OCI-LY3 (cell line): ENCODE data around the gene BFSP1.

Experiments
- H2AFZ ChIP-seq: fragments of 200-600, 300-600 bp; shearing (Covaris generic); 2 replicates; pipeline ENCODE4 v1.6.0; 2014; ENCODE audit warnings: antibody characterized with exemption, low read depth, low read length
- H3K27ac ChIP-seq: fragments of 200-600, 300-600 bp; sonication (generic); 2 replicates; pipeline ENCODE4 v1.5.1; 2014; ENCODE audit warnings: mild to moderate bottlenecking, low read length, moderate library complexity, mixed read lengths
- H3K27me3 ChIP-seq: fragments of 200-600, 300-600 bp; sonication (generic); 2 replicates; pipeline ENCODE4 v1.6.1; 2014; ENCODE audit warnings: low read depth, low read length, mixed read lengths
- H3K36me3 ChIP-seq: fragments of 200-600, 300-600 bp; sonication (generic); replicated peaks from 2 replicates; pipeline ENCODE3; 2014; ENCODE audit warnings: low read depth, low read length, mixed read lengths
- H3K4me1 ChIP-seq: fragments of 300-600, 200-600 bp; sonication (generic); 2 replicates; pipeline ENCODE4 v1.6.1; 2014; ENCODE audit warnings: low read length, mixed read lengths
- H3K4me2 ChIP-seq: fragments of 200-600, 300-600 bp; sonication (generic); 2 replicates; pipeline ENCODE4 v1.6.1; 2014; ENCODE audit warnings: low read length, mixed read lengths
- H3K4me3 ChIP-seq: fragments of 300-600, 200-600 bp; sonication (generic); 2 replicates; pipeline ENCODE4 v1.5.1; 2014; ENCODE audit warnings: antibody characterized with exemption, mild to moderate bottlenecking, low read length, moderate library complexity
- H3K79me2 ChIP-seq: fragments of 300-600, 200-600 bp; shearing (Covaris generic); 2 replicates; pipeline ENCODE4 v1.6.1; 2014; ENCODE audit warnings: mild to moderate bottlenecking, low read length, mixed read lengths
- H3K9ac ChIP-seq: fragments of 300-600, 200-600 bp; shearing (Covaris generic); 2 replicates; pipeline ENCODE4 v1.6.0; 2014; ENCODE audit warnings: mild to moderate bottlenecking, low read length, moderate library complexity
- H3K9me3 ChIP-seq: fragments of 200-600, 300-600 bp; shearing (Covaris generic); 2 replicates; pipeline ENCODE4 v1.6.1; 2014; ENCODE audit warnings: low read length, mixed read lengths; ENCODE audit not compliant: insufficient read depth
- H4K20me1 ChIP-seq: fragments of 200-600, 300-600 bp; sonication (generic); 2 replicates; pipeline ENCODE4 v1.6.1; 2016; ENCODE audit warnings: low read length, mixed read lengths; ENCODE audit not compliant: insufficient read depth
- EZH2phosphoT487 ChIP-seq: fragments of 200-600 bp; shearing (Covaris generic); IDR thresholded peaks from 2 replicates; pipeline ENCODE4 v1.6.1; 2018; ENCODE audit warnings: antibody characterized with exemption, mixed run types, low read depth
- TF ChIP-seq, protein P1 (sequence below): fragments of 200-600, 300-600 bp; sonication (generic); IDR thresholded peaks from 2 replicates; pipeline ENCODE4 v1.5.1; 2014; ENCODE audit warnings: antibody characterized with exemption, low read length, low read depth

Gene BFSP1

DNA sequence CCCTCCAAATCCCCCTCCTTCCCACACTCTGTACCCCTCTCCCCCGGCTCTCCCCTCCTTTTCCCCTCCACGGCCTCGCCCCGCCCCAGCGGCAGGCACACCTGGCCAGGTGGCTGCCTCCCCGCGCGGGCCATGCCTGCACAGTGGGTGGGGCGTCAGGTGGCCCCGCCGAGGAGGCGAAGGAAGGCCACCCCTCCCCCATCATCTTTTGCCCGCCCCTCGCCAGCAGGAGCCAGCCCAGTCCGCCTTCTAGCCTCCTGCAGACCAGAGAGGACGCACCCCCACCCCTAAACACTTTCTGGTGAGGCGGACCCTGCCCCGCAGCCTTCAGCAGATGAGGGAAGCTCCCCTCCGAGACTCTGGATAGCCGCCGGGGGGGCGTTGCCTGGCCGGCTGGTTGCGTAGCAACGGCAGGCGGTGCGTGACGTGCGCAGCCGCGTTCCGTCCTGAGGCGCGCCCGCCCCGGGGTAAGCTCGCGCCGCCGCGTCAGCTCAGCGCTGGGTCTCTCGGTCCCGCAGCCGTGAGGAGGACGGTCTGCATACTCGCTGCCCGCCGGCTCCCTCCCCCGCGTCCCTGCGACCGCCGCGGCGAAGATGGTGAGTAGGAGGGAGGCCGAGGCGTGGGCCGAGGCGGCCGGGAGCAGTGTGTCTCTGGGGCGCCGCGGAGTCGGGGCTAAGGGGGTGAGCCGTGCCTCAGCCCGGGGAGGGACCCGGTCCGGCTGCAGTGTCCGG, 38.6 kb upstream of the BFSP1 start, which contains the start of gene DSTN:
TSS of gene DSTN (plus strand) at position 460 of the 731 bp plus-strand sequence. CDS start at position 594, 134 bp downstream.
- Histone ChIP-seq H3K4me1 (peaks cover 28% of the 10 kb centered on the region), H3K79me2 (peaks cover 46% of the 10 kb centered on the region), H3K9me3 (peaks cover 7% of the 10 kb centered on the region; the same call in 1 of the 2 replicates), H3K9ac (peak within 1 kb of the TSS; percentile 90), H3K27me3 (peaks cover 21% of the 10 kb centered on the region), H4K20me1 (peaks cover 25% of the 10 kb centered on the region), H3K27ac (peak within 1 kb of the TSS; percentile 87), H3K4me2 (peak within 1 kb of the TSS; percentile 90), H3K36me3 (peaks cover 18% of the 10 kb centered on the region), H3K4me3 (peak within 1 kb of the TSS; percentile 82), H2AFZ (peak within 1 kb of the TSS; percentile 83)
- TF ChIP-seq EZH2phosphoT487, result no peak
- TF ChIP-seq, protein P1, sequence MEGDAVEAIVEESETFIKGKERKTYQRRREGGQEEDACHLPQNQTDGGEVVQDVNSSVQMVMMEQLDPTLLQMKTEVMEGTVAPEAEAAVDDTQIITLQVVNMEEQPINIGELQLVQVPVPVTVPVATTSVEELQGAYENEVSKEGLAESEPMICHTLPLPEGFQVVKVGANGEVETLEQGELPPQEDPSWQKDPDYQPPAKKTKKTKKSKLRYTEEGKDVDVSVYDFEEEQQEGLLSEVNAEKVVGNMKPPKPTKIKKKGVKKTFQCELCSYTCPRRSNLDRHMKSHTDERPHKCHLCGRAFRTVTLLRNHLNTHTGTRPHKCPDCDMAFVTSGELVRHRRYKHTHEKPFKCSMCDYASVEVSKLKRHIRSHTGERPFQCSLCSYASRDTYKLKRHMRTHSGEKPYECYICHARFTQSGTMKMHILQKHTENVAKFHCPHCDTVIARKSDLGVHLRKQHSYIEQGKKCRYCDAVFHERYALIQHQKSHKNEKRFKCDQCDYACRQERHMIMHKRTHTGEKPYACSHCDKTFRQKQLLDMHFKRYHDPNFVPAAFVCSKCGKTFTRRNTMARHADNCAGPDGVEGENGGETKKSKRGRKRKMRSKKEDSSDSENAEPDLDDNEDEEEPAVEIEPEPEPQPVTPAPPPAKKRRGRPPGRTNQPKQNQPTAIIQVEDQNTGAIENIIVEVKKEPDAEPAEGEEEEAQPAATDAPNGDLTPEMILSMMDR, result no peak

DNA sequence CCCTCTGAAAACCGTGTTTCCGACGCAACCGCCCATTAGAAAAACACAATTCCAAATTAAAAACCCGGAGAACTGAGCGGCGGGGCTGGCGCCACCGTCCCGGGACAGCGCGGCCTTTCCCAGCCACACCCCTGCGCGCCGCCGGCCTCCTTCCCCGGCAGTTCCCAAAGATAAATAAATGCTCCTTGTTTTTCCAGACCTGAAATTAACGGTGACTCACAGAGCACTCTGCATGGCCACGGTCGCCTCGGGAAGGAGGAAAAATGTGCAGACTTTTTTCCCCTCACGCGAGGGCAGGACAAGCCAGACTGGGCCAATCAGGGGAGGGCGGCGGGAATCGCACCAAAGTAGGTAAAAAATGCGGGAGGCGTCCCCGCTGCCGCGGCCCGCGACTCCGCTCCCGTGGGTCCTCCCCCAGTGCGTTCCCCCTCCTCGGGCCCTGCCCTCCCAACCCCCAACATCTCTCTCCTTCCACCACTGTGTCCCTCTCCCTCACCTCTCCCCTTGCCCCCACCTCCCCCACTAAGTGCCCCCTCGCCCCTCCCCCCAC, 37.9 kb upstream of the BFSP1 start:
- H3K4me1 ChIP-seq, result peaks cover 28% of the 10 kb centered on the region
- peaks cover 25% of the 10 kb centered on the region for H3K27me3 ChIP-seq
- H3K4me3 ChIP-seq, result peak overlapping the region; percentile 82
- peaks cover 7% of the 10 kb centered on the region; the same call in 1 of the 2 replicates for H3K9me3 ChIP-seq
- TF ChIP-seq EZH2phosphoT487, result no peak
- TF ChIP-seq, protein P1, result no peak
- H2AFZ ChIP-seq, result no peak overlapping the region; the same call in 1 of the 2 replicates
- peaks cover 15% of the 10 kb centered on the region for H3K36me3 ChIP-seq
- H3K27ac ChIP-seq, result no peak overlapping the region
- H4K20me1 ChIP-seq, result peaks cover 20% of the 10 kb centered on the region
- peak overlapping the region; percentile 90 for H3K4me2 ChIP-seq
- peak overlapping the region; percentile 3; the same call in 1 of the 2 replicates for H3K9ac ChIP-seq
- H3K79me2 ChIP-seq, result peaks cover 40% of the 10 kb centered on the region

DNA sequence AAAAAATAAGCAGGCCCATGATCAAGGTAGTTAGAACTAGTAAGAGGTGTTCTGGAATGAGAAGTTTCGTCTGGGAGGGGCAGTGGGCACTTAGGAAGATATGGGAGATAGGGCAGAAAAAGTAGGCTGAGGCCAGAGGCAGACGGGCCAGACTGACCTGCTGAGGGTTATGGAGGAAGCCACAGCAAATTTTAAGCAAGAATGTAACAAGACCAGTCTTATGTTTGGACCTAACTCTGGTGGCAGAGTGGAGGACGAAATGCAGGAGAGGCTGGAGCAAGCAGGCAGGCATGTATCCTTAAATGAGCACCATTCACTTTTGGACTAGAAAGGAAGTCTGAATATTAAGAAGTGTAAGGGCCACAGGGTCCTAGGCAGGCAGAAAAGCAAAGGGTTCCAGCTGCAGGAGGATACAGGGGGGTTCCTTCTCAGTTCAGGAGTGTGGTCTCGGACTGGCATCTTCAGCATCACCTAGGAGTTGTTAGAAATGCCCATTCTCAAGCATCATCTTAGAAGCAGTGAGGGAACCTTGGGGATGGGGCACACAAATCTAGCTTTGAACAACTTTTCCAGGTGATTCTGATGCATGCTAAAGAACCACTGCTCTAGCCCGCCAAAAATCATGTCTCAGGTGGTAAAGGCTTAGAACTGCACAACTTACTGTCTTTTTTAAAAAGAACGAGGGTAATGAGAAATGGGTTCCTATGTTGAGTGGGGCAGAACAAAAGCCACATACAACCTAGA, 37.0 kb upstream of the BFSP1 start:
- Histone ChIP-seq H3K9me3 (peaks cover 7% of the 10 kb centered on the region; the same call in 1 of the 2 replicates), H3K36me3 (peaks cover 9% of the 10 kb centered on the region), H3K9ac (no peak overlapping the region), H3K79me2 (peaks cover 32% of the 10 kb centered on the region), H3K27me3 (peaks cover 28% of the 10 kb centered on the region), H3K4me1 (peaks cover 24% of the 10 kb centered on the region), H3K4me2 (peak overlapping the region; percentile 90), H4K20me1 (peaks cover 12% of the 10 kb centered on the region), H3K27ac (no peak overlapping the region), H3K4me3 (peak overlapping the region; percentile 82; the same call in 1 of the 2 replicates), H2AFZ (no peak overlapping the region)
- TF ChIP-seq, protein P1, result no peak
- no peak for TF ChIP-seq EZH2phosphoT487
